ENCODE data around the gene AGPAT2. TPM values are rescaled to one million over a fixed set of nuclear protein-coding genes. Genes with fewer than 3 reads are reported as not detected.

The AGPAT2 gene
- total and polyA plus RNA-seq, 4 donors: 26.9 to 64.9 (median 40.5) TPM

GRCh38 chr9:136698635-136699246 lies 11.5 kb upstream of the AGPAT2 start:
- Histone ChIP-seq H3K27me3 (ENCODE audit: control insufficient read depth in 1 of 2, insufficient read depth in 2 of 2, low read length in 1 of 2) (no peaks in the 10 kb centered on the region), H3K4me3 (ENCODE audit: low read length in 2 of 2) (no peak overlapping the region), H3K27ac (ENCODE audit: low read depth in 1 of 2, low read length in 2 of 2) (no peak overlapping the region), H3K36me3 (ENCODE audit: control insufficient read depth in 1 of 2, insufficient read depth in 2 of 2, low read length in 1 of 2) (no peaks in the 10 kb centered on the region), H3K4me1 (ENCODE audit: control insufficient read depth in 1 of 2, insufficient read depth in 2 of 2, low read length in 2 of 2) (no peaks in the 10 kb centered on the region), H3K9me3 (ENCODE audit: control insufficient read depth, low read length) (no peaks in the 10 kb centered on the region)
- 83 to 89% methylated on average over 10 to 11 of the region's 11 CpGs for WGBS, 2 donors
- ATAC-seq (ENCODE audit: low FRiP score): no peak
- intact Hi-C loops (cut with DNase I): no loop called here
- no peak for DNase-seq

GRCh38 chr9:136697821-136698526 lies 10.7 kb upstream of the AGPAT2 start:
- intact Hi-C loops (cut with DNase I): no loop called here
- Histone ChIP-seq H3K36me3 (ENCODE audit: control insufficient read depth in 1 of 2, insufficient read depth in 2 of 2, low read length in 1 of 2) (no peaks in the 10 kb centered on the region), H3K27ac (ENCODE audit: low read depth in 1 of 2, low read length in 2 of 2) (no peak overlapping the region), H3K9me3 (ENCODE audit: control insufficient read depth, low read length) (no peaks in the 10 kb centered on the region), H3K4me1 (ENCODE audit: control insufficient read depth in 1 of 2, insufficient read depth in 2 of 2, low read length in 2 of 2) (no peaks in the 10 kb centered on the region), H3K27me3 (ENCODE audit: control insufficient read depth in 1 of 2, insufficient read depth in 2 of 2, low read length in 1 of 2) (no peaks in the 10 kb centered on the region), H3K4me3 (ENCODE audit: low read length in 2 of 2) (no peak overlapping the region)
- DNase-seq (no peak), ATAC-seq (ENCODE audit: low FRiP score) (no peak)
- WGBS, 2 donors: 65% methylated on average over 19 to 20 of the region's 20 CpGs

- Histone ChIP-seq H3K27ac (ENCODE audit: low read depth in 1 of 2, low read length in 2 of 2) (no peak overlapping the region), H3K4me3 (ENCODE audit: low read length in 2 of 2) (no peak overlapping the region), H3K9me3 (ENCODE audit: control insufficient read depth, low read length) (no peaks in the 10 kb centered on the region), H3K36me3 (ENCODE audit: control insufficient read depth in 1 of 2, insufficient read depth in 2 of 2, low read length in 1 of 2) (no peaks in the 10 kb centered on the region), H3K27me3 (ENCODE audit: control insufficient read depth in 1 of 2, insufficient read depth in 2 of 2, low read length in 1 of 2) (no peaks in the 10 kb centered on the region), H3K4me1 (ENCODE audit: control insufficient read depth in 1 of 2, insufficient read depth in 2 of 2, low read length in 2 of 2) (no peaks in the 10 kb centered on the region)
- intact Hi-C loops (cut with DNase I): no loop called here
- DNase-seq (no peak), ATAC-seq (ENCODE audit: low FRiP score) (no peak)
- WGBS, 2 donors: 55 to 64% methylated on average over 23 of the region's 23 CpGs
Measured at GRCh38 chr9:136697146-136697820, 10.0 kb upstream of the AGPAT2 start.

DNA sequence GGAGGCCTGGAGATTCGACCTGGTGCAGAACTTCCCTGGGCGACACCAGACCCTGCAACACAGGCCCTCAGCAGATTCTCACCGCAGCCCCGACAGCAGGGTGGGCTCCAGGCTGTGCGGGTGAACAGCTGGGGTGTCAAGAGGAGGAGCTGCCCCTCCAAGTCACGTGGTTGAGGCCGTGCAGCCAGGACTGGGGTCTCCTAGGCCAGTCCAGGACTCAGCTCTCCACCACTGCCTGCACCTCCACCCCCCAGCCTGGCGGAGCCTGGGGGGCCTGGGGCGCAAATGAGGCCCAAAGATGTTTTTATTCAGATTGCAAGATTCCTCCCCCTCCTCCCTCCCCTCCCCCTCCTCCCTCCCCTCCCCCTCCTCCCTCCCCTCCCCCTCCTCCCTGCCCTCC lies 9.2 kb upstream of the AGPAT2 start:
- WGBS, 2 donors: 76 to 79% methylated on average over 6 to 9 of the region's 9 CpGs

GRCh38 chr9:136695955-136696354 lies 8.7 kb upstream of the AGPAT2 start:
- Histone ChIP-seq H3K4me1 (ENCODE audit: control insufficient read depth in 1 of 2, insufficient read depth in 2 of 2, low read length in 2 of 2) (no peaks in the 10 kb centered on the region), H3K27me3 (ENCODE audit: control insufficient read depth in 1 of 2, insufficient read depth in 2 of 2, low read length in 1 of 2) (no peaks in the 10 kb centered on the region), H3K36me3 (ENCODE audit: control insufficient read depth in 1 of 2, insufficient read depth in 2 of 2, low read length in 1 of 2) (no peaks in the 10 kb centered on the region), H3K4me3 (ENCODE audit: low read length in 2 of 2) (no peak overlapping the region), H3K9me3 (ENCODE audit: control insufficient read depth, low read length) (no peaks in the 10 kb centered on the region), H3K27ac (ENCODE audit: low read depth in 1 of 2, low read length in 2 of 2) (no peak overlapping the region)
- WGBS, 2 donors: 85 to 89% methylated on average over 23 of the region's 23 CpGs
- DNase-seq: no peak
- no peak for ATAC-seq (ENCODE audit: low FRiP score)
- intact Hi-C loops (cut with DNase I): no loop called here

More for the DNA sequence above, 9.2 kb upstream of the AGPAT2 start:
- Histone ChIP-seq H3K4me3 (ENCODE audit: low read length in 2 of 2) (no peak overlapping the region), H3K27me3 (ENCODE audit: control insufficient read depth in 1 of 2, insufficient read depth in 2 of 2, low read length in 1 of 2) (no peaks in the 10 kb centered on the region), H3K4me1 (ENCODE audit: control insufficient read depth in 1 of 2, insufficient read depth in 2 of 2, low read length in 2 of 2) (no peaks in the 10 kb centered on the region), H3K27ac (ENCODE audit: low read depth in 1 of 2, low read length in 2 of 2) (no peak overlapping the region), H3K36me3 (ENCODE audit: control insufficient read depth in 1 of 2, insufficient read depth in 2 of 2, low read length in 1 of 2) (no peaks in the 10 kb centered on the region), H3K9me3 (ENCODE audit: control insufficient read depth, low read length) (no peaks in the 10 kb centered on the region)
- intact Hi-C loops (cut with DNase I): no loop called here
- no peak for ATAC-seq (ENCODE audit: low FRiP score)
- no peak for DNase-seq

GRCh38 chr9:136695435-136695895 lies 8.2 kb upstream of the AGPAT2 start:
- intact Hi-C loops (cut with DNase I): no loop called here
- H3K27ac ChIP-seq (ENCODE audit: low read depth in 1 of 2, low read length in 2 of 2): no peak overlapping the region
- H3K9me3 ChIP-seq (ENCODE audit: control insufficient read depth, low read length): no peaks in the 10 kb centered on the region
- H3K4me3 ChIP-seq (ENCODE audit: low read length in 2 of 2): no peak overlapping the region
- H3K27me3 ChIP-seq (ENCODE audit: control insufficient read depth in 1 of 2, insufficient read depth in 2 of 2, low read length in 1 of 2): no peaks in the 10 kb centered on the region
- H3K36me3 ChIP-seq (ENCODE audit: control insufficient read depth in 1 of 2, insufficient read depth in 2 of 2, low read length in 1 of 2): no peaks in the 10 kb centered on the region
- 72 to 73% methylated on average over 10 of the region's 10 CpGs for WGBS, 2 donors
- DNase-seq (no peak), ATAC-seq (ENCODE audit: low FRiP score) (no peak)
- no peaks in the 10 kb centered on the region for H3K4me1 ChIP-seq (ENCODE audit: control insufficient read depth in 1 of 2, insufficient read depth in 2 of 2, low read length in 2 of 2)

DNA sequence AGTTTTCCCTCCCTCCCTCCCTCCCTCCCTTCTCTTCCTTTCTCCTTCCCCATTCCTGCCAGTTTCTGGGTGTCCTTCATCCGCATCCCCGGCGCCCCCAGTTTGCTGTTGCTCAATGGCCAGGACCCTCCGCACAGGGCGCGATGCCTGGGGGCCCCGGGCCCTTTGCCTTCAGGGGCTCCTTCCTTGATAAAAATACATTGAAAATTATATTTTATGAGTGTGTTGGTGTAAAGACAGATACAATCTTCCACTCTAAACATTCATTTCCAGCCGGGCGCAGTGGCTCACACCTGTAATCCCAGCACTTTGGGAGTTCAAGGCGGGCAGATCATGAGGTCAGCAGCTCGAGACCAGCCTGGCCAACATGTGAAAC lies 7.6 kb upstream of the AGPAT2 start:
- WGBS, 2 donors: 90 to 92% methylated on average over 11 of the region's 11 CpGs
- intact Hi-C loops (cut with DNase I): no loop called here

GRCh38 chr9:136694163-136694871 lies 7.1 kb upstream of the AGPAT2 start:
- no peak for ATAC-seq (ENCODE audit: low FRiP score)
- no peaks in the 10 kb centered on the region for H3K27me3 ChIP-seq (ENCODE audit: control insufficient read depth in 1 of 2, insufficient read depth in 2 of 2, low read length in 1 of 2)
- DNase-seq: peak in 1 of 2 donors; percentile 88
- H3K4me1 ChIP-seq (ENCODE audit: control insufficient read depth in 1 of 2, insufficient read depth in 2 of 2, low read length in 2 of 2): no peaks in the 10 kb centered on the region
- intact Hi-C loops (cut with DNase I): no loop called here
- H3K36me3 ChIP-seq (ENCODE audit: control insufficient read depth in 1 of 2, insufficient read depth in 2 of 2, low read length in 1 of 2): no peaks in the 10 kb centered on the region
- H3K27ac ChIP-seq (ENCODE audit: low read depth in 1 of 2, low read length in 2 of 2): no peak overlapping the region
- no peak overlapping the region for H3K4me3 ChIP-seq (ENCODE audit: low read length in 2 of 2)
- 60 to 62% methylated on average over 30 to 32 of the region's 32 CpGs for WGBS, 2 donors
- H3K9me3 ChIP-seq (ENCODE audit: control insufficient read depth, low read length): no peaks in the 10 kb centered on the region

More for the DNA sequence above, 7.6 kb upstream of the AGPAT2 start:
- no peaks in the 10 kb centered on the region for H3K4me1 ChIP-seq (ENCODE audit: control insufficient read depth in 1 of 2, insufficient read depth in 2 of 2, low read length in 2 of 2)
- no peak for DNase-seq
- no peaks in the 10 kb centered on the region for H3K27me3 ChIP-seq (ENCODE audit: control insufficient read depth in 1 of 2, insufficient read depth in 2 of 2, low read length in 1 of 2)
- no peak for ATAC-seq (ENCODE audit: low FRiP score)
- no peak overlapping the region for H3K4me3 ChIP-seq (ENCODE audit: low read length in 2 of 2)
- no peak overlapping the region for H3K27ac ChIP-seq (ENCODE audit: low read depth in 1 of 2, low read length in 2 of 2)
- H3K36me3 ChIP-seq (ENCODE audit: control insufficient read depth in 1 of 2, insufficient read depth in 2 of 2, low read length in 1 of 2): no peaks in the 10 kb centered on the region
- no peaks in the 10 kb centered on the region for H3K9me3 ChIP-seq (ENCODE audit: control insufficient read depth, low read length)
